Activated CD4-positive, CD25-positive, alpha-beta regulatory T cell treated with anti-CD3 and anti-CD28 coated beads, Interleukin-2, amount 50 U/mL, for 24 hours (primary cell): Measurements from ENCODE around the gene CTPS2.
"Not testable (repeated sequence)": the region's sequence is repeated elsewhere in the genome, so short reads cannot be mapped to it uniquely, and the experiment has no call there.

Source experiments
- ATAC-seq, 2 donors: fragments of 150-1000 bp; cut with Tn5 transposase; one replicate each; pipeline ENCODE4 v1.10.0; 2021; ENCODE audit warnings: mild to moderate bottlenecking in 1 of 2, moderate library complexity in 1 of 2

Gene CTPS2, protein sequence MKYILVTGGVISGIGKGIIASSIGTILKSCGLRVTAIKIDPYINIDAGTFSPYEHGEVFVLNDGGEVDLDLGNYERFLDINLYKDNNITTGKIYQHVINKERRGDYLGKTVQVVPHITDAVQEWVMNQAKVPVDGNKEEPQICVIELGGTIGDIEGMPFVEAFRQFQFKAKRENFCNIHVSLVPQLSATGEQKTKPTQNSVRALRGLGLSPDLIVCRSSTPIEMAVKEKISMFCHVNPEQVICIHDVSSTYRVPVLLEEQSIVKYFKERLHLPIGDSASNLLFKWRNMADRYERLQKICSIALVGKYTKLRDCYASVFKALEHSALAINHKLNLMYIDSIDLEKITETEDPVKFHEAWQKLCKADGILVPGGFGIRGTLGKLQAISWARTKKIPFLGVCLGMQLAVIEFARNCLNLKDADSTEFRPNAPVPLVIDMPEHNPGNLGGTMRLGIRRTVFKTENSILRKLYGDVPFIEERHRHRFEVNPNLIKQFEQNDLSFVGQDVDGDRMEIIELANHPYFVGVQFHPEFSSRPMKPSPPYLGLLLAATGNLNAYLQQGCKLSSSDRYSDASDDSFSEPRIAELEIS

GRCh38 chrX:16712548-16713155, at the start of gene CTPS2:
Gene CTPS2 (minus strand): TSS chrX:16712669. CDS start chrX:16702902, 9,767 bp downstream.
- ATAC-seq: peak; percentile 87 to 90

DNA sequence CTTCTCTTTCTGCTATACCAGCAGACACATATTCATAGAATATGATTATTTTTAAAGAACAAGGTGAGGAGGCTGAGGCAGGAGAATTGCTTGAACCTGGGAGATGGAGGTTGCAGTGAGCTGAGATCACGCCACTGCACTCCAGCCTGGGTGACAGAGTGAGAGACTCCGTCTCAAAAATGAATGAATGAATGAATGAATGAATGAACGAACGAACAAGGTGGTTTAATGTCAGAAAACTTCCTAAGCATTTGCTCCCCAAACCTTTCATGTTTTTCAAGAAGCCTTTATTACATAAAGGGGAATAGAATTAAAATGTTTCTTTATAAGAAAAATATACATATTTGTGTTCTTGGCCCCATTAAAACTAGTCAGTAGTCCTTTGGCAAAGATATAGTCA, 49.0 kb upstream of the CTPS2 start:
- ATAC-seq: not testable (repeated sequence)

GRCh38 chrX:16756724-16757123, 44.3 kb upstream of the CTPS2 start:
- no peak for ATAC-seq

- ATAC-seq: no peak
These were observed 41.5 kb upstream of the CTPS2 start for GRCh38 chrX:16754019-16754418.

- no peak for ATAC-seq
These were observed 37.7 kb upstream of the CTPS2 start for GRCh38 chrX:16750136-16750535.

DNA sequence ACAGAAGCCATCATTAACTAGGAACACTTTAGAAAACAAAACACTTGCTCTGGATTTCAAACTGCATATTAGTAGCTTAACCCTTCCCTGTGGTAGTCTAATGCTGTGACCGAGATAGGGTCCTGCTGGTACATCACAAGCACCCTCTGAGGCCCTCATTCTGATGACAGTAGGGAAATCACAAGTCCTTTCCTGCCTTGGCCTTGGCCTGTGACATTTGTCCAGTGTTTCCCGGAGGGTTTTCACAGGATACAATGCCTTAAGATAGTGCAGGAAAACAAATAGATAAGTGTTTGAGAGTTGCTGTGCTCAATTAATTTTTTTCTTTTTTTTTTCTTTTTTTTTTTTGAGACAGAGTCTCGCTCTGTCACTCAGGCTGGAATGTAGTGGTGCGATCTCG, 36.0 kb upstream of the CTPS2 start:
- no peak for ATAC-seq

DNA sequence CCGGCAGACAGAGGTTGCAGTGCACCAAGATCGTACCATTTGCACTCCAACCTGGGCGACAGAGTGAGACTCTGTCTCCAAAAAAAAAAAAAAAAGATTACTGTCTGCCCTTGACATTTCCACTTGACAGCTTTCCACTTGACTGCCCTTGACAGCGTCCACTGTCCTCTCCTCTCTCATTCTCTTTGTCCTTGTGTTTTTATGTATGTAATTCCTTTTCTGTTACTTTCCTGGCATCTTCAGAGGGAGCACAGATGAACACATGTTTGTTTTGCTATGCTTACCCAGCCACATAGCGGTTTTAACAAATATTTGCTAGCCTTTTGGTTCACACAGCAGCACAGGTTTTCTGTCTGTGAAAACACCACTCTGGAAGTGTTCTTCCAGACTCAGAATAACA, 33.2 kb upstream of the CTPS2 start:
- ATAC-seq: no peak

- ATAC-seq: no peak
These were observed 32.6 kb upstream of the CTPS2 start for GRCh38 chrX:16745102-16745501.

DNA sequence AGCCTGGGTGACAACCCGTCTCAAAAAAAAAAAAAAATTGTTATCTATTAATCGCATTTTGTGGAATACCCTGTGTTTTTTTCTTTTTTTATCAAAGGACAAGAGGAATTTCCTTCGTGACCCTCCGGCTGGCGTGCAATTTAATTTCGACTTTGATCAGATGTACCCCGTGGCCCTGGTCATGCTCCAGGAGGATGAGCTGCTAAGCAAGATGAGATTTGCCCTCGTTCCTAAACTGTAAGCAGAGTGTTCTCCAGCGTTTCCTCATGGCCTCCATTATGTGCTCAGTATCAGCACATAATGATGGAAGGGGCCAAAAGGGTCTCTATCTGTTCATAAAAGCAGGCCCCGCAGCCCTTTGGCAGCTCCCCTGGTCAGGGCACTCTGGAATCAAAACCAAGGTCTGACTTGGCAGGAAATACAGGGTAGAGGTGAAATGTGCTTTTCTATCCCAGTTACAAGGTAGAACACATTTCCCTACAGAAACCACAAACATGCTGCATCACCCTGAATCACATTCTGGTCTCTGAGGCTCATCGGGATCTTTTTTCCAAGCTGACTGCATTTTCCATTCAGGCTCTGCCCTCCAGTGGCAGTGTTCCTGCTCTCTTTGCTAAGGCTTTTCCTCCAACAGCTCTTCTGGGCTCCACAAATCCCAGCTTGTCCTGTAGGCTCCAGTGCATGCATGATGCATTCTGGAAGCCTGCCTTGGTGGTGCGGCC, 31.3 kb upstream of the CTPS2 start:
- no peak for ATAC-seq

DNA sequence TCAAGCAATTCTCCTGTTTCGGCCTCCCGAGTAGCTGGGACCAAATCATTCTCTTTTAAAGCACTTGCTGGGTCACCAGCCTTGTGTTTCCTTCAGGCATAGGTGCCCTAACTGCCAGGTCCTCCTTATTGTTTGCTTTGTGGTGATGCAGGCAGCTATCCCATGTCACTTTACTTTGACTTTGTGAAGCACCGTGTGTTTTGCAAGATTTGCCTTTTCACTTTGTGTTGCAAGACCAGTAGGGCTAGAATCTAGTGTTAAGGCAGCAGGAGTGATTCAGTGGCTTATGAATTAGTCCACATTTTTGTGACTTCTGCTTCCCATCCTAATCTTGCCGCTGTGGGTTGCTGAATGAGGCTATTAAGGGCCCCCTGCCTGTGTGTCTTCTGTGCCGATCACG, 27.1 kb upstream of the CTPS2 start:
- ATAC-seq: no peak

DNA sequence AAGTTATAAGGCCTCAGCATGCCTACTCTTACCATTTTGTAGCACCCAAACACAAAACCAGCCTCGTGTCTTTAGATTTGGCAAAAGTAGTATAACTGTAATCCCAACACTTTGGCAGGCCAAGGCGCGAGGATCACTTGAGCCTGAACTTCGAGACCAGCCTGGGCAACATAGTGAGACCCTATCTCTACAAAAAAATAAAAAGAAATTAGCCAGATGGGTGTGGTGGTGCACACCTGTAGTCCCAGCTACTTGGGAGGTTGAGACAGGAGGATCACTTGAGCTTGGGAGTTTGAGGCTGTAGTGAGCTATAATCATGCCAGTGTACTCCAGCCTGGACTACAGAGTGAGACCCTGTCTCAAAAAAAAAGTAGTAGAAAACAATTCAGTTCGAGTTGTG, 24.6 kb upstream of the CTPS2 start:
- ATAC-seq: no peak

DNA sequence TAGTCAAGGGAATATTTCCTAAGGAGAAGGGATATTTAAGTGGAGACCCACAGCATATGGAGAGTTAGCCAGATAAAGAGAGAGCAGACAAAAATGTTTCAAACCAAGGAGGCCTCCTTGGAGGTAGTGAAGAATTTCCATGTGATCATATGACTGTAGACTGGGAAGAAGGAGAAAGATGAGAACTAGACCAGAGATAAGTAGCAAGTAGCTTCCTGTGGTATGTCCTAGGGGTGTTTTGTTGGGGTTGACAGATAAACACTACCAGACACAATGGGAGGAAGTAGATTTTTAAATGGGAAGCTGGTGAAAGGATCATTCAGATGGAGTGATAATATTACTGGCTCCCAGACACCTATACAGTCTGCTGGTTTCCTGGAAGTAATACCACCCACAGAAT, 20.5 kb upstream of the CTPS2 start:
- ATAC-seq: no peak

GRCh38 chrX:16730450-16730849, 18.0 kb upstream of the CTPS2 start:
- no peak for ATAC-seq

- no peak for ATAC-seq
These were observed 15.2 kb upstream of the CTPS2 start for GRCh38 chrX:16727637-16728036.

DNA sequence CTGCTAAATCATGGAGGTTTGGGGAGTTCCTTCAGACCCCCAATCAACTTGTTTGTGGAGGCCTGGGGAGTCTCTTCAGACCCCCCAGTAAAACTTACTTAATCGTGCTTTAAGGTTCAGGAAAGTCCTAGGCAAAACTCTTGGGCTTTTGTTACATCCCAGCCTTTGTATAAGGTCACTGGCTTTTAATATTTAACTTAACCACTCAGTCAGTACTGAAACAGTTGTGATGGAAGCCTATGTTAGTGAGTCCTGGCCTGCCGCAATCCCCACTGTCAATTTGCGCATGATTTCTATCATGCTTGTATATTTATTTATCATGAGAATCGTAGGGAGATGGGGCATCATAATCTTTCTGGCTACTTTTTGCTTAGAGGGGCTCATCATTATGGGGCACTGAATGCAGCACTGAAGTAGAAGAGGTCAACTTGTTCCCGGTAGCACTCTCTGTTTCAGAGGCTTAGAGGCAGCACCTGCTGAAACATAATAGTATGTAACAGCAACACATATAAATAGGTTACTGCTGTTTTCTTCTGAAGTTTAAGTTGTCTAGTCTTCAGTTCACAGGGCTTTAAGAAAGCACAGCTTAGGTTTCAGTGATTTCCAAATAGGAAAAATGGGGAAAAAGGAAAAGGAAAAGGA, 14.0 kb upstream of the CTPS2 start:
- ATAC-seq: not testable (repeated sequence)

GRCh38 chrX:16725072-16725471, 12.6 kb upstream of the CTPS2 start:
- ATAC-seq: no peak

DNA sequence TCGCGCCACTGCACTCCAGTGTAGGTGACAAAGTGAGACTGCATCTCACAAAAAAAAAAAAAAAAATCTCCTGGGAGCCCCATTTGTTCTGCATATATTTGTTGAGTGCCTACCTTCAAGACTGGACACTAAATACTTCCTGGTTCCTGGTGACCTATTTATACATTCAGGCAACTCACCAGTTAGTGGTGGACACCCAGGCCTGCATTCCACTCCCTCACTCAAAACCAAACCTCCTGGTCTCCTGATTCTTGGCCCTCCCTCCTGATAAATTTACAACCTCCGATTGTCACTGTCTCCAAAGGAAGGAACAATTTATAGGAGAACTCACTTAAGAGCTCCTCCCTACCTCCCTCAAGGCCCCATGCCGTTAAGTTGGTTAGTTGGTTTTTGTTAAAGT, 10.0 kb upstream of the CTPS2 start:
- ATAC-seq: no peak

DNA sequence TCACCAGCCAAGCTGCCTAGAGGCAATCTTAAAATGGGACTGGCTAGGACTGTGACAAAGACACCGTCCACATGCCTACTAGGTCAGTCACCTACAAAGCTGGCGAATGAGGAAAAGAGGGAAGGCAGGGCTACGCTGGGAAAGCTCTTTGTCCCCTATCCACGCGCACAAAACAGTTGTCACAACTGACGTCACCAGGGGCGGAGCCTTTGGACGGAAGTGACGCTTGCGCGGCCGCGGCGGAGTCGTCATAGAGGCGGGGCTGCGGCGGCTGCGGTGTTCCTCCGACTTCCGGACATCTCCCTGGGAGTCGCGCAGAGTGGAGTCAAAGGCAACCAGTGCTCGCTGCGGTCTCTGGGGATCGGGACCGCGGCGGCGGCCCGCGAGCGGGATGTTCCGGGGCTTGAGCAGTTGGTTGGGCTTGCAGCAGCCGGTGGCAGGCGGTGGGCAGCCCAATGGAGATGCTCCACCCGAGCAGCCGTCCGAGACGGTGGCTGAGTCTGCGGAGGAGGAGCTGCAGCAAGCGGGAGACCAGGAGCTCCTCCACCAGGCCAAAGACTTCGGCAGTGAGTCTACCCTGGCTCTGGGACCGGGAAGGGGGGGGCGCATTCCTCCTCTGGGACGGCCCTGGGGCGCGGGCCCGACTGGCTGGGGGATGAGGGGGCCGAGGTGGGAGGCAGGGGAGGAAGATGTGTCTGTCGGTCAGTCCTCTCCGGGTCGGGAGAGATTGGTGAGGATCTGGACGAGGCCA, 7.0 kb upstream of the CTPS2 start, which contains the start of gene SYAP1:
SYAP1 (plus strand) TSS at position 279 of the 751 bp plus-strand sequence; CDS start at position 392, 113 bp downstream.
- peak; percentile 98 for ATAC-seq

GRCh38 chrX:16718824-16719333, 6.4 kb upstream of the CTPS2 start:
- ATAC-seq: no peak

- ATAC-seq: not testable (repeated sequence)
These were observed 4.0 kb upstream of the CTPS2 start for GRCh38 chrX:16716451-16716850.

- not testable (repeated sequence) for ATAC-seq
These were observed 3.2 kb upstream of the CTPS2 start for GRCh38 chrX:16715638-16716037.

DNA sequence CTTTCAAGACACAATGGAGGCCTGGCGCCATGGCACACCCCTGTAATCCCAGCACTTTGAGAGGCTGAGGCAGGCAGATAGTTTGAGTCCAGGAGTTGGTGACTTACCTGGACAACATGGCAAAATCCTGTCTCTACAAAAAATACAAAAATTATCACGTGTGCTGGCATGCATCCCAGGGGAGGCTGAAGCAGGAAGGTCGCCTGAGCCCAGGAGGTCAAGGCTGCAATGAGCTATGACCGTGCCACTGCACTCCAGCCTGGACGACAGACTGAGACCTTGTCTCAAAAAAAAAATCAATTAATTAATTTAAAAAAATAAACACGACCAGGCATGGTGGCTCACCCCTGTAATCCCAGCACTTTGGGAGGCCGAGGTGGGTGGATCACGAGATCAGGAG, 2.0 kb upstream of the CTPS2 start:
- ATAC-seq: no peak
